Measurements from ENCODE around the gene CACNA1B. TPM values are rescaled to one million over a fixed set of nuclear protein-coding genes. Genes with fewer than 3 reads are reported as not detected.

CACNA1B gene
- total and polyA plus RNA-seq, 2 of the 13 experiments (the other 11 are each of a cell fraction or from before 2014, with no cell fraction given) = under 0.01 to 0.04 TPM

- WGBS (ENCODE audit: low lambda C conversion rate) = 46% methylated on average over 8 of the region's 12 CpGs
- Histone ChIP-seq H3K4me3 (replicated peaks in 1 of 3; ENCODE audit: insufficient read depth in 1 of 3, low read depth in 2 of 3, low read length in 3 of 3) (no peak overlapping the region), H3K27ac (ENCODE audit: extremely low read length, insufficient read depth, low read length) (no peak overlapping the region), H3K36me3 (replicated peaks in 1 of 2; ENCODE audit: control insufficient read depth in 1 of 2, insufficient read depth in 2 of 2, low read length in 2 of 2) (no peaks in the 10 kb centered on the region), H2AFZ (ENCODE audit: low read length) (no peak overlapping the region), H3K4me1 (ENCODE audit: insufficient read depth, low read length) (no peaks in the 10 kb centered on the region), H4K20me1 (ENCODE audit: insufficient read depth, low read length) (no peaks in the 10 kb centered on the region), H3K4me2 (ENCODE audit: low read depth, low read length) (no peak overlapping the region), H3K9me3 (ENCODE audit: low read length) (no peaks in the 10 kb centered on the region), H3K27me3 (ENCODE audit: control insufficient read depth in 1 of 2, insufficient read depth in 2 of 2, low read length in 2 of 2) (peaks cover 7 to 44% of the 10 kb centered on the region in 2 experiments; a peak in 4 of 5 replicates), H3K9ac (ENCODE audit: insufficient read depth, low read depth, low read length) (no peak overlapping the region), H3K79me2 (ENCODE audit: insufficient read depth, low read length) (no peaks in the 10 kb centered on the region)
- TF ChIP-seq BRCA1 (CRISPR knock-in tag; IDR thresholded peaks at IDR 0.05) = no peak
- TF ChIP-seq ZNF326 (CRISPR knock-in tag; IDR thresholded peaks at IDR 0.05; ENCODE audit: borderline replicate concordance) = no peak
- no peak for TF ChIP-seq E2F2 (CRISPR knock-in tag; IDR thresholded peaks at IDR 0.05; ENCODE audit: borderline replicate concordance)
- TF ChIP-seq FOXC1 (CRISPR knock-in tag; IDR thresholded peaks at IDR 0.05; ENCODE audit: borderline replicate concordance) = no peak
- TF ChIP-seq YY1 (IDR thresholded peaks at IDR 0.05; ENCODE audit: insufficient read depth, insufficient replicate concordance, low read depth, low read length) = no peak
- no peak for TF ChIP-seq ZNF75D (CRISPR knock-in tag; IDR thresholded peaks at IDR 0.05; ENCODE audit: borderline replicate concordance)
- TF ChIP-seq ZNF816 (CRISPR knock-in tag; IDR thresholded peaks at IDR 0.05; ENCODE audit: borderline replicate concordance) = no peak
- no peak for TF ChIP-seq E2F5 (CRISPR knock-in tag; conservative IDR thresholded peaks at IDR 0.05)
- TF ChIP-seq ZNF607 (CRISPR knock-in tag; IDR thresholded peaks at IDR 0.05; ENCODE audit: borderline replicate concordance) = no peak
- no peak for TF ChIP-seq ZNF546 (CRISPR knock-in tag; conservative IDR thresholded peaks at IDR 0.05)
- no peak for TF ChIP-seq ZBTB49 (CRISPR knock-in tag; IDR thresholded peaks at IDR 0.05; ENCODE audit: borderline replicate concordance)
- TF ChIP-seq ATM (IDR thresholded peaks at IDR 0.05; ENCODE audit: borderline replicate concordance) = no peak
- TF ChIP-seq HNF1B (CRISPR knock-in tag; IDR thresholded peaks at IDR 0.05) = no peak
- TF ChIP-seq ATF4 (CRISPR knock-in tag; IDR thresholded peaks at IDR 0.05) = no peak
- no peak for TF ChIP-seq GLI4 (CRISPR knock-in tag; IDR thresholded peaks at IDR 0.05; ENCODE audit: borderline replicate concordance)
- CTCF ChIA-PET (ENCODE audit: low intra/inter-chr PET ratio, low total read pairs) = no interaction called here
- intact Hi-C loops (cut with micrococcal nuclease; ENCODE audit: unreplicated experiment) = no loop called here
- FAIRE-seq = no peak
- POLR2A ChIA-PET = no interaction called here
- no peak for DNase-seq (ENCODE audit: low spot score)
- no peak for ATAC-seq
- in situ Hi-C loops (cut with HindIII; ENCODE audit: extremely low pct_ligation_motif_present, low pct_unique_long_range_greater_than_20kb) = no loop called here
- BruUV-seq (replicated peaks) = no TSS peak
Measured at GRCh38 chr9:138043061-138043410, 165.5 kb downstream of the CACNA1B start.

Measured in HepG2 (cell line).